GM18508 (cell line): ENCODE results near the gene CAVIN3.
A peak's percentile ranks its signal among the peaks of the same experiment; 100 is the strongest.
"Not testable (repeated sequence)": the region's sequence is repeated elsewhere in the genome, so short reads cannot be mapped to it uniquely, and the experiment has no call there.

Experiments used
- ATAC-seq: cut with Tn5 transposase; IDR thresholded peaks from one replicate; pipeline ENCODE4 v1.9.1; 2021; ENCODE audit warnings: moderate number of reproducible peaks; ENCODE audit not compliant: insufficient read depth, unreplicated experiment

CAVIN3 gene

DNA sequence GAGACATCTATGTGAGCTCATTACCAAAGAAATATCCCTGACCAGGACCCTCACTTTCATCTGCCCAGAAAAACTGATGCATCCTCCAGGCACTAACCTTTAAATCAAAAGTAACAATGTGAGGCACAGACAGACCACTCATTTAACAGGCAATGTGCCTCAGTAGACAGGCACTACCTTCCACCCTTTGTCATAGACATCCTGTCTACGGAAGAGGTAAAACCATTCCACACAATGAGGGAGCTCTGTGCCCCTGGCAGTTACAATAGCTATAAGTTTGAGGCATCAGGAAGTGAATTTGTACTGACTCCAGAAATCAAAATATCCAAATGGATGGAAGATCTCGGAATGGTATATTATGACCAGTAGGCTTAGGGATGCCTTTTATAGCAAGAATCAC lies 6.7 kb upstream of the CAVIN3 start:
- ATAC-seq = no peak

DNA sequence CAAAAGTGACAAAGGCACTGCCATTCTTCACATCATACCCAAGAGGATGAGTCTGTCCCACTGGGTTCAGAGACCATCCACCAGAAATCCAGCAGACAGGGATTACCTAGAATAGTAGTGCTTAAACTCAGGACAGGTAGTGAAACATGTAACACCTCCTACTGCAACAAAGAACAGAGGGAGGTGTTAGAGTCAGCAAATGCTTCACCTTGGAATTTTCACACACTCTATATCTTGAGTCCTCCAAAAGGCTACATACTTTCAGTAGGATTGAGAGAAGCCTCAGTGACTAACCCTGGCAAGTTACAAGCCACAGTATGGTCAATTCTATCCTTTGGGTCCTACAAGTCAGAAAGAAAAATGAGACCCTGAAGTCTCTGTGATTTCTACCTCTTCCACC lies 6.0 kb upstream of the CAVIN3 start:
- no peak for ATAC-seq

DNA sequence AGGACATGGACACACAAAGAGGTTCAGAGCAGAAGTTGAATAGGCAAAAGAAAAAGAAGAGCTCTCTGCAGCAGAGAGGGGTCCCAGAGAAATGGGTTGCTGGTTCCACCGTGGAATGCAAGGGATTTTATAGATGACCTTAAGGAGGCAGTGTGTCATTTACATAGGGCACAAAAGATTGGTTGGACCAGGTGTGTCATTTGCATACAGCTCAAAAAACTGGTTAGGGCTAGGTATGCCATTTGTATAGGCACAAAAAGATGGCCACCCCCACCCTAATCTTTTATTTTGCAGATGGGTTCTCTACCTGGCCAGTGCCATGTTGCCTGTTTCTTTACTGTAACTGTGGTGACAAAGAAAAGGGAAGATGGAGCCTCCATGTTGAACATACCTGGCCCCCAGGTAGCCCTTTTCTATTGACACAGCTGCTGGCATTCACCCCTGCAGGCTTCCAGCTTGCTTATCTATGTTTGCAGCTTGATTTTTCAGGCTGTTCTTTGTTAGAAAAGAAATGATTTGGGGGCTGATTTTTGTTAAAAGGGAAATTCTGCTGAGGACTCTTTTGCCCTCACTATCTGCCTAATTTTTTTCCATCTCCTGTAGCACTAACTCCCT lies 3.1 kb upstream of the CAVIN3 start:
- ATAC-seq = no peak

DNA sequence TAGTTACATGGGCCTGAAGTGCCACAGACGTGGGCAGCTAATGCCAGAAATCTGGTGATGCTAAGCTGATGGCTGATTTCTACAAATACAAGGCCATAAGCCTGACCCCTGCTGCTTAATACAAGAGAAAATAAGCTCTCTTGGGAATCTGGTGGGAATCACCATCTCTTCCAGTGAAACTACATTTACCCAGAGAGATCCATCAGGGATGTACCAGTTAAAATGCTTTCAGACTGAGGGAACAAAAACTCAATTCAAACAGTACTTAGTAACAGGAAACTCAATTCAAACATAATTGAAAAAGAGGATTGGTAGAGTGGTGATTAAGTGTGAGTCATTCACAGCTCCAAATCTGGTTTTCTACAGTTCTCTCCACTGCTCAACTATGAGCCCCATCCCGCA lies 1.7 kb upstream of the CAVIN3 start:
- no peak for ATAC-seq

DNA sequence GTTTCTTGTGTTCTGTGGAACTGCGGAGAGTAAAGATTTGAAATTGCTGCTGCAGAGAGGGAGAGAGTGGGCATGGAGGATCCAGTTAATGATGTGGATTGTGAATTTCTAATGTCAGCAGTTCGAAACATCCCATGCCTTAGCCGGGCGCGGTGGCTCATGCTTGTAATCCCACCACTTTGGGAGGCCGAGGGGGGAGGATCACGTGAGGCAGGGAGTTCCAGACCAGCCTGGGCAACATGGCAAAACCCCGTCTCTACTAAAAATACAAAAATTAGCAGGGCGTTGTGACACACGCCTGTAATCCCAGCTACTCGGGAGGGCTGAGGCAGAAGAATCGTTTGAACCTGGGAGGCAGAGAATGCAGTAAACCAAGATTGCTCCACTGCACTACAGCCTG lies 1.1 kb upstream of the CAVIN3 start:
- no peak for ATAC-seq

DNA sequence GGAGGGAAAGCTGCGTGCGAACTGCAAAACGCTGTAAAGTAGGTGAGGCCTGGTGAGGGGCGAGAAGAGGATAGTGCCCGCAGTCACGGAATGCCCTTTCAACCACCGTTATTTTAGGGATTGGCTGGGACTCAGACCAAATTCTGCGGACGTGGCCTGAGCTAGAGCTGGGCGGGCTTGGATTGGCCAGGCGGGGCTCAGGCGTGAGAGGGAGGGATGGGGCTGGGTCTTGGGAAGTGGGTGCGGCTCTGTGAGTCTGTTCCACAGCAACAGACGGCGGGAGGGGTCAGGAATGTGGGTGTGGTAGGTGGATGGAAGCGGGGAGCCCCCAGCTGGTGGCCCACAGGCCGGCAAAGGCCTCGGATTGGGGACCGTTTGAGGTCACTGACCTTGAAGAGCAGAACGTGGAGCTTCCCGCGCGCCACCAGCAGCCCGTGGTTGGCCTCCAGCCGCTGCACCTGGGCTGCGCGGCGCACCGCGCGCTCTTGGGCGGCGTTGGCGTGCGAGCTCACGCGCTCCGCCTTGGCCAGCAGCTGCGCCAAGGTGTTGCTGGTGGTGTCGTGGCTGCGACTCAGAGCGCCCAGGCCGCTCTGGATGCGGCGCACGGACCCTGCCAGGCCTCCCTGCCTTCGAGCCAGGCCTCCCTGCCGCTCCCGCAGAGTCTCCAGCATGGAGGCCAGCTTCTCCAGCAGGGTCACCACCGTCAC lies 444 bp downstream of the CAVIN3 start:
- no peak for ATAC-seq

DNA sequence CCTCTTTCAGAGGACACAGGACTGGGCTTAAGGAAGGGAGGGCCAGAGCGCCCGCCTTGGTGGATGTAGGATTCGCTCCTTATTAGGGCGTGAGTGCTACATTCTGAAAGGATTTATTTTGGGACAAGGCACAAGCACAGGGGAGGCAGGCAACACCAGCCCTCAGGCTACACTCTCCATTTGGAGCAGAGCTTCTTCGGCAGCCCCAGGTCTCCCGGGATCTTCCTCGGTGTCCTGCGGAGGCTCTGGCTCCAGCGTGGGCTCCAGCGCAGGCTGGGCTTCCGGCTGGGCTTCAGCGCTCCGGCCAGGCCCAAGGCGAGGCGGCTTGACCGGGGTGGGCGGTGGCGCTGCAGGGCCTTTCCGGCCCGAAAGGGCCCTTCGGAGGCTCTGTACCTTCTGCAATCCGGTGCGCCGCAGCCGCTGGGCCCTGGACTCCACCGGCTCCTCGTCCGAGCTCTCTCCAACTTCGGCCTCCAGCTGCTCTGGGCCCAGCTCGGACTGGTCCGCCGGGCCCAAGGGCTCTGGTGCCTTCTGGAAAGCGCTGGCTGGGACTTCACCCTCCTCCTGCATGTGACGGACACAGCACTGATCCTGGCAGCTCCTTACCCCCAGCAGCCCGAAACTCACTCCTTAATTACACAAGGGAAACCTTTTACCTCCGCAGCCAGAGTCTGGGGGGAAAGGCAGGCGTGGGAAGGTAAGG lies 1.1 kb downstream of the CAVIN3 start:
- no peak for ATAC-seq

DNA sequence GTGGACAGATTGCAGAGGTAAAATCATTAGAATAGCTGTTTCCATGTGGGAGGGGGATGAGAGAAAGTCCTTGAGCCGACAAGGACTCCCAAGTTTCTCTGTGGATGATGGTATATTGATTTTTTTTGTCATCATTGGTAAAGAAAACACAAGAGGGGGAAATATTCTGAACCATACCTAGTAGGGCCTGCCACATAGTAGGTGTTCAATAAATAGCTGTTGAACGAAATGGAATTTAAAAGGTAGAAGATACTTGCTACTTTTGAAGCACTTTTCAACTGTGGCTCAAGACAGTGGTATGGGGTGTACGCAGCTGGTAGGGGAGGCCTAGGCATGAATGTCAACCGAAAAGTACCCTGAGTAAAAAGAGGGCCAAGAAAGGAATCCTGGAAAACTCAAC lies 2.1 kb downstream of the CAVIN3 start:
- ATAC-seq = no peak

DNA sequence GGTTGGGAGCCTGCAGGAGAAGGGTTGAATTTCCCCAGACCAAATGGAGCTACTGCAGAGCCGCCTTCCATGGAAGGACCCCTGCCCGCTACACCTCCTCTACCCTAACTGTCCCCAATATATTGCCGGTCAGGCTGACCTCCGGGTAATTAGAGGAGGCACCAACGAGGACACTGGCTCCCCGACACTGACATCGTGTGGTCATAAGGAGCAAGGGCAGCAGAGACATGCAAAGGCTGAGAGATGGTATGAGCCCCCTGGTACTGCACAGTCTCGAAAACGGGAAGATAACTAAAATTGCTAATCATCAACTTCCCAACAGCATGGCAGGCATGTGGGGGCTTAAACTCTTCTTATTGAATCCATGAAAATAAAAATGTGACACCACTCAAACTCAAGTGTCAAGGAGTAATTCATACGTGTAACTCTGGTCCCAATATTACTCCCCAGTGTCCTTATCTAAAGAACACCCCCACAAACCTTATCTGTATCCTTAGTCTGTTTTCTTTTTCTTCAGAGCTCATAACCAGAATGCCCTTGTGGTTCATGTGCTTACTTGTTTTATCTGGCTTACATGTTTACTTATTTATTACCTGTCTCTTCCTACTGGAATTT lies 4.4 kb downstream of the CAVIN3 start:
- peak; percentile 70 for ATAC-seq

DNA sequence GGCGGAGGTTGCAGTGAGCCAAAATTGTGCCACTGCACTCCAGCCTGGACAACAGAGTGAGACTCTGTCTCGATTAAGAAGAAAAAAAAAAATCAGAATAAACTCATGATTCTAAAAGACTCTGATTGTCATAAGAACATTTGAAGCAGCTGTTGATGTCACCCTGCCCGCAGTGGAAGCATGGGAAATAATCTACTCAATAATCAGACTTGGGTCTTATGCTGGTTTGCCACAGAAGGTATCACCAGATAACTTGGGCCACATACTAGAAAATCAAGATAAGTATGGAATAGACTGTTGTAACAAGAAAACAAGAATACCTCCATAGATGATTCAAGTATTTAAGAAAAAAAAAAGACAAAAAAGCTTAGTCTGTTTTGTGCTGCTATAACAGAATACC lies 8.2 kb downstream of the CAVIN3 start:
- no peak for ATAC-seq

DNA sequence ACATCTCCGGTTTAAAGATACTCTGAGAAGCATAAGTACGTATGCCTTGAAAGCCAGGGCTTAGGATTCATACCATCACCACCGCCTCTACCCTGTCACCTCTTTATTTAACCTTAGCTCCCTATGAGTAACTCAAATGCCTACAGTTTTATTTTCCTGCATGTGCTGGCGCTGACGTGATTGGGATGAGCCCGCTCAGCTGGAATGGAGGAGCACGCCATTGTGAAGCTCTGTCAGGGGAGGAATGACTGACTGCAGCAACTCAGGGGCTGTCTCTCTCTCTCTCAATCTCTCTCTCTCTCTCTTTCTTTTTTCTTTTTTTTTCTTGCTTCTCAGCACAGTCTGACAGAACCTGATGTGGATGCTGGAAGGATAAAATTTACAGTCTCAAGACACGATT lies 12.4 kb downstream of the CAVIN3 start:
- no peak for ATAC-seq

DNA sequence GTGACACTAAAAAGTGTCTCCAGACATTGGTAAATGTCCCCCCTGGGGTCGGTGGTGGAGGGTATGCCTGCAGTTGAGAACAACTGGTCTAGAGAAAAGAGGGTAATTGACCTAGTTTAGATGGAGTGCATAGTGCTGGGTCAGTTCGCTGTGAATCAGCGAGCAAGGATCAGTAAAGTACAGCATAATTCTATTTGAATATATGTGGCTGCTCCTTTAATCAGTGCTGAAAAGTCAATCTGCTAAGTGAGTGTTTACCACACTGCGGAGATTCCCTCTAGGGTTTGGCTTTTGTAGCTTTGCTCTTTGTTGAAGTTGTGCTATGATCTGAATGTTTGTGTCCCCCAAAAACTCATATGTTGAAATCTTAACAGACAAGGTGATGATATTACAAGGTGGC lies 15.0 kb downstream of the CAVIN3 start:
- ATAC-seq = no peak

DNA sequence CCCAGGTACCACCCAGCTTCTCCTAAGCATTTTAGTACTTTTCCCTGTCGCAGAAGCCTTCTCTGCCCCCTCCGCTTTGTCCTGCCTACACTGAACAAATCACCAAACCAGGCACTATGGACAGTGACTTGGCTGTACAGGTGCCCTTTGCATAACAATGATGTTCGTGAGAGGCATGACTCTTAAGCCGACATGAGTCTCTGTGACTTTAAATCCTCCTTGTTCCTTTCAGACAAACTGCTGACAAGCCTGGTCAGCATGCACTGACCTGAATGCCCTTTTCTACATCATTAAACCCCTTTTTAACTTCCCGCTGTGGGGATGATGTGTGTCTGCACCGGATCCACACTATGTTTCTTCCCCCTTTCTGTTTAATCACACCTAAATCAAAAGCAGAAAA lies 16.6 kb downstream of the CAVIN3 start:
- no peak for ATAC-seq

DNA sequence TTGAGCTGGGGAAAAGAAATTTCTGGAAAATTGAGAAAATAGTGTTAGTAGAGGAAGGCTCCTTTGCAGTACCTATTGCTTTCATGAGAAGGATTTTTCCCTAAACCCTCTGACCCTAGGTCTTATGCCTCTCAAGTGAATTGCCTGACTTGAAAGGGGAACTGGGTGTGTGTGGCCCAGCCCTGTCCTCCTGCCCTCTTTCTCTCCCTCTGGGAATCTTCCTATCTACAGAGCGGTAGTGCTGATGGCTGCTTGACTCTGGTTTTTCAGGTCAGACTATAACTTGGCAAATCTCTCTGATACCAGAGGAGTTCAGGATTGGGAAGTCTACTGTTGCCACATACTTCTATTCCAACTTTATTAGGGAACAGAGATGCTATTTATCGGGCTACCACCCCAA lies 19.2 kb downstream of the CAVIN3 start:
- no peak for ATAC-seq

DNA sequence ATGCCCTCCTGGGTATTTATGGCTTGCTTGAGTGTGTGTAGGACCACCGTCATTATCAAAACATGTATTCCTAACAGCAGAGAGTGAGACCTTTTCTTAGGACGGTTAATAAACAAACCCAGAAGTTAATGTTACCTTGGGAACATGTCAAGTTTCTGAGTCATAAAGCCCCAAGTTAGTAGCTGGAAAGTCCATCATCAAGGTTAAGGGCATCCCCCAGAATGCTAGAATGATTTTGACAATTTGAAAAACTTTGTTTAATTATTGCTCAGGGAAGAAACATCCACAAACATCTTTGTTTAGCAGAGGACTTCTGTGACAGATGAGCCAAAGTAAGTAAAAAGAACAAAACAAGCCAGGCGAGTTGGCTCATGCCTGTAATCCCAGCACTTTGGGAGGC lies 20.0 kb downstream of the CAVIN3 start:
- no peak for ATAC-seq

DNA sequence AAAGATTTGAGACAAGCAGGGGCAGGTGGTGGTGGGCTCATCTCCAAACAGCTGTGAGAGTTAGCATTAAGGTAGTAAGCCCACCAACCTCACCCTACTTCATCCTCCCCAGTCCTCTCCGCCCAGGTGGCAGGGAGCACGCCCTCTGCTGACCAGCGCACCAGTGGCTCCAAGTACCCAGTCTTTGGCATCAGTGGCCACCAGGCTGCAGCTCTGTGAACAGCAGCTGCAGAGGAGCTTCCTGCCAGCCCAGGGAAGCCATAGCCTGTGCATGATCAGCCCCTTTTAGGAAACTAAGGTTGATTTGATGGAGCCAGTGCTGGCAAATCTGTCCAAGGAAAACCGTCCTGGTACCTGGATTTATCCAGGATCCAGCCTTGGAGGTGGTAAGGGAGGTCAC lies 21.7 kb downstream of the CAVIN3 start:
- no peak for ATAC-seq

DNA sequence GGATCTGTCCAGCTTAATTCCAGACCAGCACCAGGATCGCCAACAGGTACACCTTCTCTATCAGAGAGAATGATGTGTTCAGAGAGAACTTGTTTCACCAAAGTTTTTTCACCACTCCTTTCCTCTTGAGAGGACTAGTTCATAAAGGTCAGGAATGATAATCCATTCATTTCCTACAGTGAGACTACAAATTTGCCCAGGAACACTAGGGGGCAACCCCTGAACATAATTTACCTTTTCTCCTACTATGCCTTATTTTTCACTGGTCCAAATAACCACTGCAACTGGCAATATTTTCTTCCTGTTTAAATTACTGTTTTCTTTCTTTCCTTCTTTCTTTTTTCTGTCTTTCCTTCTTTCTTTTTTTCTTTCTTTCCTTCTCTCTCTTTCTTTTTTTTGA lies 22.5 kb downstream of the CAVIN3 start:
- no peak for ATAC-seq

DNA sequence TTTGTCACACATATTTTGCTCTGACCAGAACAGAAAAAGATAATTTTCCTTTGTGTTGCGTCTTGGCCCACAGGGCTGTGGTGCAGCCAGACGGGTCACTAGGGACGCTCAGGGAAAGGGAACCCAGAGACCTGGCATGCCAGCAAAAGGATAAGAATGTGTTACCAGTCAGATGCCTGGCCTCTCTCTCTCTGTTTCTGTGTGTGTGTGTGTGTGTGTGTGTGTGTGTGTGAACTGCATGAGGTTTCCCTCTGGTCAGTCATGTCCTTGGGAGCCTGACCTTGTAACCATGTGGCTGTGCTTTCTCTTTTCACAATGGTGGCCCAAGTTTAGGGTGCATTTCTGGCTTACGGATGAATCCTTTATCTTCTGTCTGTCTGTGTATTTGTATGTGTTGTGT lies 35.3 kb downstream of the CAVIN3 start:
- no peak for ATAC-seq

DNA sequence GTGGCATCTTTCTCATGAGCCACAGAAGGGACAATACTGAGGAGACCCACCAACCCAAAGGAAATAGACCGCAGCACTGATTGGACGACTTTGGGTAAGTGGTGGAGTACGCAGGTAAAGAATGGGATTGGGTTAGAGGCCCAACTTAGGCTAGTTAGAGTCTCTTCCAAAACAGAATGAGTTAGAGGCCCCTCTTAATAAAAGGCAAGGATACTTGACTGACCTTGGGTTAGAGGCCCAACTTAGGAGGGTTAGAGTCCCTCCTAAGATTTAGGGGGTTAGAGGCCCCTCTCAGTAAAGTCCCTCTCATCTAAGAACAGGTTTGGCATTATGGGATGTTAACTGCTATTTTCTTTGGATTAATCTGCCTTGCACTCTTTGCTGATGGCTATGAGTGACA lies 36.1 kb downstream of the CAVIN3 start:
- ATAC-seq = no peak

DNA sequence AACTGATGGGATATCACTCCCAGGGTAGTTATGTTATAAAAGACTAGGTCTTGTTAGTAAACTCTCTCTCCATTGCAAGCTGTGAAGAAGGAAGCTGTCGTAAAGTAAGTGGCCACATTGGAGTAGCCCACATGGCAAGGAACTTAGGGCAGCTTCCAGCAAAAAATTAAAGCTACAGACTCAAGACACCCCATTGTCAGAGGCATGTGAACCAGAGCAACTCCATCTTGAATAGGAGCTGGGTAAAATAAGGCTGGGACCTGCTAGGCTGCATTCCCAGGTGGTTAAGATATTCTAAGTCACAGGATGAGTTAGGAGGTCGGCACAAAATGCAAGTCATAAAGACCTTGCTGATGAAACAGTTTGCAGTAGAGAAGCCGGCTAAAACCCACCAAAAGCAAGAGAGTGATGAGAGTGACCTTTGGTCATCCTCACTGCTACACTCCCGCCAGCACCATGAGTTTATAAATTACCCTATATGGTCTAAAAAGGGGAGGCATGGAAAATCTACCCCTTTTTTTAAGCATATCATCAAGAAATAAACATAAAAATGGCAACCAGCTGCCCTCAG lies 36.8 kb downstream of the CAVIN3 start:
- no peak for ATAC-seq

DNA sequence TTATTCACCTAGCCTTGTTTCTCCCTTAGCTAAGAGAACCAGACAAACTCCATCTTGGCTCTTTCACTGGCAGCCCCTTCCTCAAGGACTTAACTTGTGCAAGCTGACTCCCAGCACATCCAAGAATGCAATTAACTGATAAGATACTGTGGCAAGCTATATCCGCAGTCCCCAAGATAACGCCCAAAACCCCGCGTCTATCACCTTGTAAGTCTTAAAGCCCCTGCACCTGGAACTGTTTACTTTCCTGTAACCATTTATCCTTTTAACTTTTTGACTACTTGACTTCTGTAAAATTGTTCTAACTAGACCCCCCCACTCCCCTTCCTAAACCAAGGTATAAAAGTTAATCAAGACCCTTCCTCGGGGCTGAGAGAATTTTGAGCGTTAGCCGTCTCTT lies 39.5 kb downstream of the CAVIN3 start:
- not testable (repeated sequence) for ATAC-seq
